ENCODE measurements around the gene NCAM1. TPM values are rescaled to one million over a fixed set of nuclear protein-coding genes. Genes with fewer than 3 reads are reported as not detected.

The NCAM1 gene
- total RNA-seq, 1 donor from 2014 or later: 4.2 TPM

DNA sequence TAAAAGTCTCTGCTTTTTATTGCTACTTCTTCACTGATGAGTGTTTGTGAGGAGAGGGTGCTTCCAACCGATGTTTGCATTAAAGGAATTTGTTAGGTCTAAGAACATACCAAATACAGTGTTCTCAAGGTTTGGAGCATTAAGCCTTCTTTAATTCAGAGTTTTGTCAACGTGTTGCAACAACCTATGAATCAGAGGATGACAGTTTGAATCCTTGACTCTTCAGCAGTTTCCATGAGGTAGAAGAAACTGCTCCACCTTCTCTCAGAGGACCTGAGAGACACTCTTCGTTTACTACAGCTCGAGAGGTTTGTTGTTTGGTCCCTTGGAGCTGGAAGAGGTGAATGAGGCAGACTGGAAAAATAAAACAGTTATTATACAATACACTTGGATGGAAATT lies 55.7 kb downstream of the NCAM1 start:
- no peaks in the 10 kb centered on the region for H3K4me1 ChIP-seq
- no peaks in the 10 kb centered on the region for H3K27me3 ChIP-seq
- no peak for TF ChIP-seq CTCF (IDR thresholded peaks at IDR 0.05)
- intact Hi-C loops (cut with DNase I): no loop called here
- no peaks in the 10 kb centered on the region for H3K9me3 ChIP-seq
- DNase-seq: no peak
- ATAC-seq: no peak
- no peak overlapping the region for H3K4me3 ChIP-seq
- no peaks in the 10 kb centered on the region for H3K36me3 ChIP-seq
- no peak overlapping the region for H3K27ac ChIP-seq

- Histone ChIP-seq H3K36me3 (no peaks in the 10 kb centered on the region), H3K27ac (no peak overlapping the region), H3K4me1 (no peaks in the 10 kb centered on the region), H3K9me3 (no peaks in the 10 kb centered on the region), H3K4me3 (no peak overlapping the region), H3K27me3 (no peaks in the 10 kb centered on the region)
- DNase-seq (no peak), ATAC-seq (no peak)
- intact Hi-C loops (cut with DNase I): no loop called here
- no peak for TF ChIP-seq CTCF (IDR thresholded peaks at IDR 0.05)
These were observed 57.7 kb downstream of the NCAM1 start for GRCh38 chr11:113018913-113019312.

- intact Hi-C loops (cut with DNase I): no loop called here
- H3K4me3 ChIP-seq: no peak overlapping the region
- no peaks in the 10 kb centered on the region for H3K27me3 ChIP-seq
- H3K36me3 ChIP-seq: no peaks in the 10 kb centered on the region
- no peaks in the 10 kb centered on the region for H3K4me1 ChIP-seq
- DNase-seq: no peak
- no peak for TF ChIP-seq CTCF (IDR thresholded peaks at IDR 0.05)
- no peaks in the 10 kb centered on the region for H3K9me3 ChIP-seq
- no peak for ATAC-seq
- no peak overlapping the region for H3K27ac ChIP-seq
These were observed 58.5 kb downstream of the NCAM1 start for GRCh38 chr11:113019711-113020110.

- Histone ChIP-seq H3K9me3 (no peaks in the 10 kb centered on the region), H3K36me3 (no peaks in the 10 kb centered on the region), H3K27me3 (no peaks in the 10 kb centered on the region), H3K4me3 (no peak overlapping the region), H3K27ac (no peak overlapping the region), H3K4me1 (no peaks in the 10 kb centered on the region)
- ATAC-seq (no peak), DNase-seq (no peak)
- intact Hi-C loops (cut with DNase I): no loop called here
- TF ChIP-seq CTCF (IDR thresholded peaks at IDR 0.05): no peak
These were observed 59.9 kb downstream of the NCAM1 start for GRCh38 chr11:113021111-113021510.

GRCh38 chr11:113022262-113022661 lies 61.0 kb downstream of the NCAM1 start:
- intact Hi-C loops (cut with DNase I): no loop called here
- no peak for ATAC-seq

More at GRCh38 chr11:113022262-113022661, 61.0 kb downstream of the NCAM1 start:
- no peak for TF ChIP-seq CTCF (IDR thresholded peaks at IDR 0.05)
- Histone ChIP-seq H3K4me1 (no peaks in the 10 kb centered on the region), H3K9me3 (no peaks in the 10 kb centered on the region), H3K27ac (no peak overlapping the region), H3K27me3 (no peaks in the 10 kb centered on the region), H3K4me3 (no peak overlapping the region), H3K36me3 (no peaks in the 10 kb centered on the region)
- DNase-seq: no peak

All from upper lobe of right lung (tissue), 1 donor.